ENCODE data around the gene MED29. TPM values are rescaled to one million over a fixed set of nuclear protein-coding genes. Genes with fewer than 3 reads are reported as not detected.

Gene MED29
- total and polyA plus RNA-seq, 2 of the 13 experiments (the other 11 are each of a cell fraction or from before 2014, with no cell fraction given), result 14.0 to 19.7 TPM

- 0 out of 2 replicates have a peak, but pooled peaks have one; percentile 62 for TF ChIP-seq ZBTB39 (CRISPR knock-in tag; IDR thresholded peaks at IDR 0.05)
- TF ChIP-seq ZNF572 (CRISPR knock-in tag; IDR thresholded peaks at IDR 0.05), result 0 out of 2 replicates have a peak, but pooled peaks have one; percentile 59
- no peak for TF ChIP-seq USF2 (IDR thresholded peaks at IDR 0.05; ENCODE audit: low read depth, low read length)
- peak; percentile 57; the same call in 1 of the 2 replicates for TF ChIP-seq USF2 (CRISPR knock-in tag; IDR thresholded peaks at IDR 0.05; ENCODE audit: borderline replicate concordance)
- TF ChIP-seq MYC (CRISPR knock-in tag; IDR thresholded peaks at IDR 0.05; ENCODE audit: borderline replicate concordance), result peak; percentile 99
- TF ChIP-seq POGZ (CRISPR knock-in tag; IDR thresholded peaks at IDR 0.05), result peak; percentile 71
- peak; percentile 73; the same call in 1 of the 2 replicates for TF ChIP-seq ARID2 (CRISPR knock-in tag; IDR thresholded peaks at IDR 0.05; ENCODE audit: borderline replicate concordance)
- TF ChIP-seq, protein P1, sequence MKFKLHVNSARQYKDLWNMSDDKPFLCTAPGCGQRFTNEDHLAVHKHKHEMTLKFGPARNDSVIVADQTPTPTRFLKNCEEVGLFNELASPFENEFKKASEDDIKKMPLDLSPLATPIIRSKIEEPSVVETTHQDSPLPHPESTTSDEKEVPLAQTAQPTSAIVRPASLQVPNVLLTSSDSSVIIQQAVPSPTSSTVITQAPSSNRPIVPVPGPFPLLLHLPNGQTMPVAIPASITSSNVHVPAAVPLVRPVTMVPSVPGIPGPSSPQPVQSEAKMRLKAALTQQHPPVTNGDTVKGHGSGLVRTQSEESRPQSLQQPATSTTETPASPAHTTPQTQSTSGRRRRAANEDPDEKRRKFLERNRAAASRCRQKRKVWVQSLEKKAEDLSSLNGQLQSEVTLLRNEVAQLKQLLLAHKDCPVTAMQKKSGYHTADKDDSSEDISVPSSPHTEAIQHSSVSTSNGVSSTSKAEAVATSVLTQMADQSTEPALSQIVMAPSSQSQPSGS (CRISPR knock-in tag; IDR thresholded peaks at IDR 0.05), result peak; percentile 63; the same call in 1 of the 2 replicates
- TF ChIP-seq, protein P2, sequence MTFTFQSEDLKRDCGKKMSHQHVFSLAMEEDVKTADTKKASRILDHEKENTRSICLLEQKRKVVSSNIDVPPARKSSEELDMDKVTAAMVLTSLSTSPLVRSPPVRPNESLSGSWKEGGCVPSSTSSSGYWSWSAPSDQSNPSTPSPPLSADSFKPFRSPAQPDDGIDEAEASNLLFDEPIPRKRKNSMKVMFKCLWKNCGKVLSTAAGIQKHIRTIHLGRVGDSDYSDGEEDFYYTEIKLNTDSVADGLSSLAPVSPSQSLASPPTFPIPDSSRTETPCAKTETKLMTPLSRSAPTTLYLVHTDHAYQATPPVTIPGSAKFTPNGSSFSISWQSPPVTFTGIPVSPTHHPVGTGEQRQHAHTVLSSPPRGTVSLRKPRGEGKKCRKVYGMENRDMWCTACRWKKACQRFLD (CRISPR knock-in tag; IDR thresholded peaks at IDR 0.05; ENCODE audit: borderline replicate concordance), result no peak
- TF ChIP-seq ZSCAN12 (CRISPR knock-in tag; IDR thresholded peaks at IDR 0.05), result peak; percentile 75; the same call in 1 of the 2 replicates
- peak; percentile 86; the same call in 1 of the 2 replicates for TF ChIP-seq ZNF556 (CRISPR knock-in tag; IDR thresholded peaks at IDR 0.05; ENCODE audit: borderline replicate concordance)
- TF ChIP-seq ZNF136 (CRISPR knock-in tag; IDR thresholded peaks at IDR 0.05; ENCODE audit: low read depth), result 0 out of 2 replicates have a peak, but pooled peaks have one; percentile 27
- TF ChIP-seq ZNF124 (CRISPR knock-in tag; IDR thresholded peaks at IDR 0.05), result peak; percentile 83; the same call in 1 of the 2 replicates
- TF ChIP-seq KLF16 (CRISPR knock-in tag; IDR thresholded peaks at IDR 0.05), result peak in 1 of 2 experiments; percentile 62; a peak in 1 of 4 replicates
- TF ChIP-seq ZNF598 (CRISPR knock-in tag; IDR thresholded peaks at IDR 0.05; ENCODE audit: borderline replicate concordance), result peak; percentile 90; the same call in 1 of the 2 replicates
- TF ChIP-seq NBN (conservative IDR thresholded peaks at IDR 0.05), result no peak
- peak; percentile 86 for TF ChIP-seq BORCS8-MEF2B (CRISPR knock-in tag; IDR thresholded peaks at IDR 0.05)
- TF ChIP-seq HNRNPLL (IDR thresholded peaks at IDR 0.05; ENCODE audit: low read depth, low read length, poor library complexity, severe bottlenecking), result peak; percentile 79
- TF ChIP-seq SP5 (CRISPR knock-in tag; IDR thresholded peaks at IDR 0.05; ENCODE audit: borderline replicate concordance, low read depth), result peak; percentile 78
- peak; percentile 51 for TF ChIP-seq HIVEP1 (CRISPR knock-in tag; IDR thresholded peaks at IDR 0.05)
- TF ChIP-seq HNRNPK (IDR thresholded peaks at IDR 0.05; ENCODE audit: low read depth, low read length, poor library complexity, severe bottlenecking), result peak; percentile 82
- peak; percentile 95 for TF ChIP-seq FOXK1 (CRISPR knock-in tag; IDR thresholded peaks at IDR 0.05; ENCODE audit: borderline replicate concordance, low read depth)
Measured at GRCh38 chr19:39435499-39436349, 44.5 kb downstream of the MED29 start, which contains the start of gene RPS16 (continued).

Measured in HepG2 (cell line).